CD14-positive monocyte (primary cell): ENCODE measurements around the gene CAMTA1. TPM values are rescaled to one million over a fixed set of nuclear protein-coding genes. Genes with fewer than 3 reads are reported as not detected.

ENCODE experiments used
- DNase-seq, 3 donors: peaks; one replicate each; pipeline ENCODE4 v3.0.0-alpha.2; 2011 to 2022
- H2AFZ ChIP-seq: 2 replicates; pipeline ENCODE4 v1.6.0; 2012; ENCODE audit warnings: mild to moderate bottlenecking, low read depth, low read length, inconsistent platforms; ENCODE audit not compliant: insufficient read depth, poor library complexity, severe bottlenecking
- H3K27ac ChIP-seq, 2 donors: 1 replicate in 1 of 2; 2 replicates in 1 of 2; pipeline ENCODE4 v1.5.1; 2012 to 2013; ENCODE audit warnings: low read length in 2 of 2, control low read depth in 1 of 2, inconsistent platforms in 1 of 2, low read depth in 1 of 2, mild to moderate bottlenecking in 1 of 2
- H3K27me3 ChIP-seq, 2 donors: one replicate each; pipeline versions ENCODE4 v1.6.0 to v1.6.1; 2011 to 2013; ENCODE audit warnings: low read length in 2 of 2; ENCODE audit not compliant: control insufficient read depth in 2 of 2, insufficient read depth in 2 of 2
- H3K36me3 ChIP-seq, 2 donors: replicated peaks in 1 of 2; 1 replicate in 1 of 2; 2 replicates in 1 of 2; pipeline versions ENCODE4 v1.5.1 to v1.6.1; 2012 to 2013; ENCODE audit warnings: low read length in 2 of 2, control low read depth in 1 of 2, inconsistent platforms in 1 of 2, mild to moderate bottlenecking in 1 of 2; ENCODE audit not compliant: insufficient read depth in 2 of 2, control insufficient read depth in 1 of 2
- H3K4me1 ChIP-seq, 2 donors: 1 replicate in 1 of 2; 2 replicates in 1 of 2; pipeline versions ENCODE4 v1.5.1 to v1.6.1; 2012 to 2013; ENCODE audit warnings: low read length in 2 of 2, control low read depth in 1 of 2, inconsistent platforms in 1 of 2, mild to moderate bottlenecking in 1 of 2, moderate library complexity in 1 of 2; ENCODE audit not compliant: insufficient read depth in 2 of 2, control insufficient read depth in 1 of 2
- H3K4me2 ChIP-seq: replicated peaks from 2 replicates; pipeline ENCODE3; 2012; ENCODE audit warnings: low read length, moderate library complexity, mild to moderate bottlenecking; ENCODE audit not compliant: poor library complexity, severe bottlenecking; ENCODE audit errors: extremely low read depth
- H3K4me3 ChIP-seq, 3 experiments: fragments of 200-600 bp in 1 of 3; sonication (generic) in 1 of 3; replicated peaks in 1 of 3; 1 replicate in 2 of 3; 2 replicates in 1 of 3; pipeline ENCODE4 v1.5.1; 2011 to 2013; ENCODE audit warnings: low read length in 3 of 3, mild to moderate bottlenecking in 3 of 3, control low read depth in 2 of 3, low read depth in 2 of 3, inconsistent platforms in 1 of 3, moderate library complexity in 1 of 3
- H3K79me2 ChIP-seq: 2 replicates; pipeline ENCODE4 v1.6.0; 2012; ENCODE audit warnings: mild to moderate bottlenecking, control low read depth, inconsistent platforms, low read length, moderate library complexity; ENCODE audit not compliant: insufficient read depth
- H3K9ac ChIP-seq: 2 replicates; pipeline ENCODE4 v1.6.0; 2017; ENCODE audit warnings: low read length, mild to moderate bottlenecking; ENCODE audit not compliant: insufficient read depth, poor library complexity, severe bottlenecking
- H3K9me3 ChIP-seq, 2 donors: replicated peaks in 1 of 2; 1 replicate in 1 of 2; 2 replicates in 1 of 2; pipeline versions ENCODE4 v1.5.1 to v1.6.1; 2012 to 2013; ENCODE audit warnings: low read length in 2 of 2, control low read depth in 1 of 2; ENCODE audit not compliant: control insufficient read depth in 1 of 2, insufficient read depth in 1 of 2
- H4K20me1 ChIP-seq: 2 replicates; pipeline ENCODE4 v1.6.0; 2012; ENCODE audit warnings: mild to moderate bottlenecking, low read length, control low read depth, moderate library complexity; ENCODE audit not compliant: insufficient read depth
- H3K27ac Mint-ChIP-seq, 7 donors: one replicate each; pipeline ENCODE4 v1.8.0; 2020; ENCODE audit warnings: mild to moderate bottlenecking in 7 of 7, mixed read lengths in 7 of 7, moderate library complexity in 6 of 7, inconsistent platforms in 2 of 7
- H3K27me3 Mint-ChIP-seq, 3 donors: one replicate each; pipeline ENCODE4 v1.8.0; 2021 to 2022; ENCODE audit warnings: low read depth in 3 of 3, mild to moderate bottlenecking in 3 of 3, mixed read lengths in 3 of 3, moderate library complexity in 3 of 3, inconsistent platforms in 1 of 3
- H3K36me3 Mint-ChIP-seq, 2 donors: one replicate each; pipeline ENCODE4 v1.8.0; 2020; ENCODE audit warnings: mixed read lengths in 2 of 2, inconsistent platforms in 1 of 2, mild to moderate bottlenecking in 1 of 2
- H3K4me1 Mint-ChIP-seq: one replicate; pipeline ENCODE4 v1.8.0; 2020; ENCODE audit warnings: mild to moderate bottlenecking, mixed read lengths
- H3K4me3 Mint-ChIP-seq, 2 donors: one replicate each; pipeline ENCODE4 v1.8.0; 2020; ENCODE audit warnings: mild to moderate bottlenecking in 2 of 2, mixed read lengths in 2 of 2, moderate library complexity in 1 of 2
- H3K9me3 Mint-ChIP-seq, 7 donors: one replicate each; pipeline ENCODE4 v1.8.0; 2020 to 2022; ENCODE audit warnings: mixed read lengths in 7 of 7, mild to moderate bottlenecking in 6 of 7, moderate library complexity in 6 of 7, inconsistent platforms in 2 of 7
- WGBS: methylation state at CpG from one replicate; pipeline ENCODE4 v1.1.5; 2013; ENCODE audit warnings: missing lambda C conversion rate; ENCODE audit not compliant: insufficient coverage; 5-methylcytosine and 5-hydroxymethylcytosine counted together
- intact Hi-C, 2 donors: fragments of 100-400 bp; cut with micrococcal nuclease; formaldehyde crosslinking; loops; one replicate each; pipeline versions ENCODE4 v1.15.0 to v1.15.1; 2023
- polyA plus RNA-seq, 3 donors: library from polyadenylated mRNA; depleted of rRNA in 1 of 3; unstranded in 2 of 3; stranded (reverse) in 1 of 3; fragments of 300-500 nt in 2 of 3; fragments of >200 nt in 1 of 3; fragmentation: Illumina TruSeq in 2 of 3; gene quantifications; 1 replicate in 2 of 3; 2 replicates in 1 of 3; pipeline ENCODE4 v1.2.3, GENCODE V29; 2012 to 2021
- TF ChIP-seq, protein P1 (sequence below): fragments of 200-600 bp; IDR thresholded peaks from one replicate; pipeline ENCODE4 v1.8.0; 2022; ENCODE audit warnings: antibody characterized with exemption, mild to moderate bottlenecking

CAMTA1 gene
- polyA plus RNA-seq, 3 donors, result 52.0 to 89.6 (median 78.3) TPM

GRCh38 chr1:7299329-7299799 lies 514.1 kb downstream of the CAMTA1 start:
- H3K4me1 Mint-ChIP-seq, result no peaks in the 10 kb centered on the region
- H3K4me2 ChIP-seq, result no peak overlapping the region
- no peak overlapping the region for H3K27ac ChIP-seq
- H4K20me1 ChIP-seq, result no peaks in the 10 kb centered on the region
- H2AFZ ChIP-seq, result no peak overlapping the region
- TF ChIP-seq, protein P1, sequence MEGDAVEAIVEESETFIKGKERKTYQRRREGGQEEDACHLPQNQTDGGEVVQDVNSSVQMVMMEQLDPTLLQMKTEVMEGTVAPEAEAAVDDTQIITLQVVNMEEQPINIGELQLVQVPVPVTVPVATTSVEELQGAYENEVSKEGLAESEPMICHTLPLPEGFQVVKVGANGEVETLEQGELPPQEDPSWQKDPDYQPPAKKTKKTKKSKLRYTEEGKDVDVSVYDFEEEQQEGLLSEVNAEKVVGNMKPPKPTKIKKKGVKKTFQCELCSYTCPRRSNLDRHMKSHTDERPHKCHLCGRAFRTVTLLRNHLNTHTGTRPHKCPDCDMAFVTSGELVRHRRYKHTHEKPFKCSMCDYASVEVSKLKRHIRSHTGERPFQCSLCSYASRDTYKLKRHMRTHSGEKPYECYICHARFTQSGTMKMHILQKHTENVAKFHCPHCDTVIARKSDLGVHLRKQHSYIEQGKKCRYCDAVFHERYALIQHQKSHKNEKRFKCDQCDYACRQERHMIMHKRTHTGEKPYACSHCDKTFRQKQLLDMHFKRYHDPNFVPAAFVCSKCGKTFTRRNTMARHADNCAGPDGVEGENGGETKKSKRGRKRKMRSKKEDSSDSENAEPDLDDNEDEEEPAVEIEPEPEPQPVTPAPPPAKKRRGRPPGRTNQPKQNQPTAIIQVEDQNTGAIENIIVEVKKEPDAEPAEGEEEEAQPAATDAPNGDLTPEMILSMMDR, result no peak
- no peaks in the 10 kb centered on the region for H3K36me3 Mint-ChIP-seq
- no peaks in the 10 kb centered on the region for H3K27me3 ChIP-seq
- intact Hi-C loops, result no loop called here
- H3K27me3 Mint-ChIP-seq, result peaks cover 7 to 13% (median 11%) of the 10 kb centered on the region in 3 donors
- DNase-seq, result no peak
- no peaks in the 10 kb centered on the region for H3K79me2 ChIP-seq
- 46% methylated on average over 5 of the region's 8 CpGs for whole genome bisulfite sequencing
- H3K4me3 ChIP-seq, result no peak overlapping the region
- no peak overlapping the region for H3K9ac ChIP-seq
- no peak overlapping the region for H3K4me3 Mint-ChIP-seq
- H3K9me3 Mint-ChIP-seq, result peaks cover 0 to 6% (median 2%) of the 10 kb centered on the region in 7 donors
- no peaks in the 10 kb centered on the region for H3K4me1 ChIP-seq
- no peaks in the 10 kb centered on the region for H3K36me3 ChIP-seq
- H3K27ac Mint-ChIP-seq, result no peak overlapping the region
- no peaks in the 10 kb centered on the region for H3K9me3 ChIP-seq

- no peak overlapping the region for H3K4me3 ChIP-seq
- no peak overlapping the region for H2AFZ ChIP-seq
- H3K4me2 ChIP-seq, result no peak overlapping the region
- DNase-seq, result no peak
- no peaks in the 10 kb centered on the region for H3K27me3 ChIP-seq
- peaks cover 0 to 6% (median 2%) of the 10 kb centered on the region in 7 donors for H3K9me3 Mint-ChIP-seq
- no peaks in the 10 kb centered on the region for H3K36me3 ChIP-seq
- intact Hi-C loops, result no loop called here
- no peak overlapping the region for H3K27ac ChIP-seq
- 100% methylated on average over 2 of the region's 2 CpGs for WGBS
- TF ChIP-seq, protein P1, result no peak
- H3K27ac Mint-ChIP-seq, result no peak overlapping the region
- no peaks in the 10 kb centered on the region for H3K79me2 ChIP-seq
- no peaks in the 10 kb centered on the region for H3K9me3 ChIP-seq
- no peak overlapping the region for H3K9ac ChIP-seq
- no peaks in the 10 kb centered on the region for H3K36me3 Mint-ChIP-seq
- H3K27me3 Mint-ChIP-seq, result peaks cover 7 to 13% (median 11%) of the 10 kb centered on the region in 3 donors
- no peaks in the 10 kb centered on the region for H3K4me1 ChIP-seq
- H3K4me1 Mint-ChIP-seq, result no peaks in the 10 kb centered on the region
- H4K20me1 ChIP-seq, result no peaks in the 10 kb centered on the region
- no peak overlapping the region for H3K4me3 Mint-ChIP-seq
These were observed 514.7 kb downstream of the CAMTA1 start for GRCh38 chr1:7299994-7300393.
